IPS-15b (cell line): ENCODE results near the gene TRAF3.

Source experiments
- H3K27me3 ChIP-seq: one replicate; pipeline ENCODE4 v1.6.1; 2013; ENCODE audit warnings: low read length; ENCODE audit not compliant: control insufficient read depth, insufficient read depth
- H3K36me3 ChIP-seq: one replicate; pipeline ENCODE4 v1.6.1; 2013; ENCODE audit warnings: low read length; ENCODE audit not compliant: control insufficient read depth, insufficient read depth
- H3K4me1 ChIP-seq: one replicate; pipeline ENCODE4 v1.6.1; 2013; ENCODE audit warnings: mild to moderate bottlenecking, low read length; ENCODE audit not compliant: control insufficient read depth, insufficient read depth
- H3K4me3 ChIP-seq: one replicate; pipeline ENCODE4 v1.5.1; 2013; ENCODE audit warnings: low read depth, low read length
- H3K9ac ChIP-seq: one replicate; pipeline ENCODE4 v1.6.1; 2013; ENCODE audit warnings: low read depth, mild to moderate bottlenecking, low read length
- H3K9me3 ChIP-seq: one replicate; pipeline ENCODE4 v1.6.1; 2013; ENCODE audit warnings: mild to moderate bottlenecking, low read length; ENCODE audit not compliant: control insufficient read depth, insufficient read depth

TRAF3 gene

GRCh38 chr14:102941419-102942011 lies 164.3 kb downstream of the TRAF3 start:
- peaks cover 65% of the 10 kb centered on the region for H3K36me3 ChIP-seq
- H3K9ac ChIP-seq: no peak overlapping the region
- no peaks in the 10 kb centered on the region for H3K9me3 ChIP-seq
- no peaks in the 10 kb centered on the region for H3K4me1 ChIP-seq
- H3K4me3 ChIP-seq: no peak overlapping the region
- no peaks in the 10 kb centered on the region for H3K27me3 ChIP-seq

- H3K36me3 ChIP-seq: peaks cover 71% of the 10 kb centered on the region
- H3K9ac ChIP-seq: no peak overlapping the region
- no peak overlapping the region for H3K4me3 ChIP-seq
- no peaks in the 10 kb centered on the region for H3K27me3 ChIP-seq
- no peaks in the 10 kb centered on the region for H3K4me1 ChIP-seq
- no peaks in the 10 kb centered on the region for H3K9me3 ChIP-seq
Observed at GRCh38 chr14:102942069-102942468, 164.8 kb downstream of the TRAF3 start.

DNA sequence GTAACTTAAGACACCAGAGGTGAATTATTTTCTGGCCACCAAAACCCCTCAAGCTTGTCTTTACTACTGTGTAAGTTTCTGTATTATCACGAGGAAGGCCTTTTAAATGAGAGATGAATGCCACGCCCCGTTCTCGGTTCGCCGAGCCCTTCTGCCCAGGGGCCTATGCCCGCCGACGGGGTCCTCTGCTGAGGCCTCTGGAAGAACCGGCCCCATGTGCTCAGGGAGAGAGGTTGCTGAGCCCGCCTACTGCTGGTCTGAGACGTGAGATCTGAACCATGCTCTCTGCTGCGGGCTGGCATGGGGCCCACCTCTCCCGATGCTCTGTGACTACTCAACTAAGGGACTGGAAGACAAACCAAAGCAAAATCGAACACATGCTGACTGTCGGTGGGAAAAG lies 166.2 kb downstream of the TRAF3 start:
- peaks cover 65% of the 10 kb centered on the region for H3K36me3 ChIP-seq
- no peak overlapping the region for H3K4me3 ChIP-seq
- H3K9ac ChIP-seq: no peak overlapping the region
- H3K9me3 ChIP-seq: no peaks in the 10 kb centered on the region
- no peaks in the 10 kb centered on the region for H3K27me3 ChIP-seq
- no peaks in the 10 kb centered on the region for H3K4me1 ChIP-seq

DNA sequence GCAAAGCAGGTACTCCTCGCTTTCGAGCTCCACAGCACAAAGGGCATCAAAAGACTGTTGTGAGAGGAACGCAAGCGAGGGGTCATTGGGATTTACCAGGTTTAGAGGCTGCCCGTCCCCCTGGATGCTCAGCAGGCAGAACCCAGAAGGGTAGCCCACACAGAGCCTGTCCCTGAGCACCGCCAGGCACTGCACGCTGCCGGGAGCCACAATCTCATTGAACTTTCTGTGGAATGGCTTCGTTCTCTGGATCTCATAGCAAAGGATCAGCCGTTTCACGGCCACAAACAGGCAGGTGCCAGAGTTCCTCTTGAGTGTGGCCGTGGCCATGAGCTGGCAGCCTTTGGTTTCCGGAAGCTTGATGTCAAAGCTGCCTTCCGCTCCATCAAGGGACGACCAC lies 166.7 kb downstream of the TRAF3 start:
- no peaks in the 10 kb centered on the region for H3K9me3 ChIP-seq
- no peak overlapping the region for H3K9ac ChIP-seq
- no peaks in the 10 kb centered on the region for H3K4me1 ChIP-seq
- no peak overlapping the region for H3K4me3 ChIP-seq
- H3K36me3 ChIP-seq: peaks cover 70% of the 10 kb centered on the region
- no peaks in the 10 kb centered on the region for H3K27me3 ChIP-seq

DNA sequence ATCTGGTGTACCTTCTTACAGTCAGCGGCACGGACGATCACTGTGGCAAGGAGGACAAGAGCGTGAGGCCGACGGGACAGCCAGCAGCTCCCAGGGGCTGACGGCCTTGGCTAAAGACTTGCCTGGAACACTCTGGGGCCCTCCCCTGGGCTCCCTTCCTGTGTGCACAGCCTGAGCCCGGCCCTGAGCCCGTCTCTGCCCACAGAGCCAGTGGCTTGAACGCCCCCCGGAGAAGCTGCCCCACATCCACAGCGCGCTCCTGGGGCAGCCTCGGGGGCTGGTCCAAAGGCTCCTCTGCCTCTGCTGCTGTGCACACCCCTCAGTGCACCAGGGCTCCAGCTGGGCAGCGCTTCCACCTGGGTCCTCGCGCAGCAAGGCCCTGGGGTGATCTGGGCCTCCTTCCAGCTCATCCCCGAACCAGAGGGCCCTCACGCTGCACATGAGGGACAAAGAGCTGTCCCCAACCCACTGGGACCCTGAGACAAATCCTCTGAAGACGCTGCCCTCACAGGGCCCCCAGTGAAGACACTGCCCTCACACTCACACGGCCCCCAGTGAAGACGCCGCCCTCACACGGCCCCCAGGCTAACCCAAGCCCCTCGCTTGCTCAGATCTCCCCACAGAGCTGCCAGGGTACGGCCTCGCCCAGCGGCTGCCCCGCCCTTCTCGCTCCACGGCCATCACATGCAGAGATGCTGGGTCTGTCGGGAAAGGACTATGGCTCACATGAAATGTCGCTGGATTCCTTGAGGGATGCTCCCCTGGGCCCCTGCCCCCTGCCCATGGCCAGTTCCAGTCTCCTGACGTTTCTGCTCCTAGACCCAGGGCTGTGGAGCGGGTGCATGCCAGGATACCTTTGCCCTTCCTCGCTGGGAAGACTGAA lies 167.4 kb downstream of the TRAF3 start:
- Histone ChIP-seq H3K36me3 (peaks cover 70% of the 10 kb centered on the region), H3K4me1 (no peaks in the 10 kb centered on the region), H3K9me3 (no peaks in the 10 kb centered on the region), H3K9ac (no peak overlapping the region), H3K27me3 (no peaks in the 10 kb centered on the region), H3K4me3 (no peak overlapping the region)

DNA sequence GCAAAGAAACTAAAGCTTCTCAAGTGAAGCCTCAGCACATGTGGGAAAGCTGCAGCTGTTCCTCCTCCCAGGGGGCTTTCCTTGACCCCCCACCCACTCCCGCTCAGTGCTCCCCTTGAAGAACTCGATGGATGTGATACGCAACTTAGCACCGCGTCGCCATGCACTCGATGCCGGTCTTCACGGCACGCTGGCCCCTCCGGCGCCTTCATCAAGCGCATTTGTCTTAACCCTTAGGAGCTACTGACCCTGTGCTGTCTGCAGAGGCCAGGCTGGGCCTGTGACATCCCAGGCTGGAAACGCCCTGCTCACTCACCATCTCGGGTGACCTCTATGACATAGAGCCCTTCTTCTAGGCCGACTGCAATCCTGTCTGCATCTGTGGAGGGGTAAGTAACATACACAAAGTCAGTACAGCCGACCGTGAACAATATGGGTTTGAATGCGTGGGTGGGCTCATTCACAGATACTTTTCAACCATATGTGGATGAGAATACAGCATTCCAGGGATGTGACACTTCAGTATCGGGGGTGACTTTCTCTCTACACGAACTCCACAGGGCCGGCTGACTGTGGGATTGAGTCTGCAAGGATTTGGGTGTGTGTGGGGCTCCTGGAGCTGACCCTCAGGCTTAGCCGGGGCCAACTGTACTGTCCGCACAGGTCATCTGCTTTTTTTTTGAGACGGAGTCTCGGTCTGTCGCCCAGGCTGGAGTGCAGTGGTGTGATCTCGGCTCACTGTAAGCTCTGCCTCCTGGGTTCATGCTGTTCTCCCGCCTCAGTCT lies 168.3 kb downstream of the TRAF3 start:
- Histone ChIP-seq H3K27me3 (no peaks in the 10 kb centered on the region), H3K9ac (no peak overlapping the region), H3K4me1 (no peaks in the 10 kb centered on the region), H3K36me3 (peaks cover 72% of the 10 kb centered on the region), H3K4me3 (no peak overlapping the region), H3K9me3 (no peaks in the 10 kb centered on the region)

DNA sequence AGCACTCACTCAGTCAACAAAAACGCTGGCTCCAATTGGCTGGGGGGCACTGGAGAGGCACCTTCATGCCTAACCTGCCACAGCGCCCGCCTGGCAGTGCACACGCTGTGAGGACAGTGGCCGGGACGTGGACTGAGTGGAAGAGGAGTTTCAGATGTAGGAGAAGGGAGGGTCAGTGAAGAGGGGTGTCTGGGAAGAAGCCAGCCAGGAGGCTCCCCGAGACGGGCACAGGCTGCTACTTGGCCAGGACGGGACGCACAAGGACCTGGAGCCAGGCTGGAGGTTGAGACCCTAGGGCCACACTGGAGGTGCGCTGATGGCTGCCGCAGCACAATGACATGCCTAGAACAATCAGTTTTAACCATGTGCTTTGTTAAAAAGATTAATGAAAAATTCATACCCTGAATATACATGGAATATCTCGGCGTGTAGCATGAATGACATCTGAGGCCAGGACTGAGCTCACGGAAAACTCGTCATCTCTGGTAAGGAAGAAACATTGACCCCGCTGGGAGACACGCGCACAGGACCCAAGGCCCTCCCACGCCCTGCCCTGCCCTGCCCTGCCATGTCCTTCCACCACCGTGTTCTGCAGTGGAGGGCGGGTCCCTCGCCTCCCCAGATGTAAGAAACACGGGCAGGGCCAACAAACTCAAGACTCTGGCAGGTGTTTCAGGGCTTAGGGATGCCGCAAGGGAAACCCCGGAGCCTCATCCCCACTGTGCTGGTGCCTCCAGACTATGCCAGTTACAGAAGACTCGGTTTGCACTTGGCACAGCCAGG lies 170.3 kb downstream of the TRAF3 start:
- Histone ChIP-seq H3K27me3 (no peaks in the 10 kb centered on the region), H3K36me3 (peaks cover 71% of the 10 kb centered on the region), H3K4me1 (no peaks in the 10 kb centered on the region), H3K9ac (no peak overlapping the region), H3K9me3 (no peaks in the 10 kb centered on the region), H3K4me3 (no peak overlapping the region)

- no peak overlapping the region for H3K4me3 ChIP-seq
- no peak overlapping the region for H3K9ac ChIP-seq
- peaks cover 78% of the 10 kb centered on the region for H3K36me3 ChIP-seq
- no peaks in the 10 kb centered on the region for H3K9me3 ChIP-seq
- H3K4me1 ChIP-seq: no peaks in the 10 kb centered on the region
- no peaks in the 10 kb centered on the region for H3K27me3 ChIP-seq
Observed at GRCh38 chr14:102948698-102949061, 171.4 kb downstream of the TRAF3 start.

- peaks cover 76% of the 10 kb centered on the region for H3K36me3 ChIP-seq
- H3K4me3 ChIP-seq: no peak overlapping the region
- H3K9ac ChIP-seq: no peak overlapping the region
- H3K27me3 ChIP-seq: no peaks in the 10 kb centered on the region
- no peaks in the 10 kb centered on the region for H3K9me3 ChIP-seq
- no peaks in the 10 kb centered on the region for H3K4me1 ChIP-seq
Observed at GRCh38 chr14:102949062-102949800, 172.0 kb downstream of the TRAF3 start.

DNA sequence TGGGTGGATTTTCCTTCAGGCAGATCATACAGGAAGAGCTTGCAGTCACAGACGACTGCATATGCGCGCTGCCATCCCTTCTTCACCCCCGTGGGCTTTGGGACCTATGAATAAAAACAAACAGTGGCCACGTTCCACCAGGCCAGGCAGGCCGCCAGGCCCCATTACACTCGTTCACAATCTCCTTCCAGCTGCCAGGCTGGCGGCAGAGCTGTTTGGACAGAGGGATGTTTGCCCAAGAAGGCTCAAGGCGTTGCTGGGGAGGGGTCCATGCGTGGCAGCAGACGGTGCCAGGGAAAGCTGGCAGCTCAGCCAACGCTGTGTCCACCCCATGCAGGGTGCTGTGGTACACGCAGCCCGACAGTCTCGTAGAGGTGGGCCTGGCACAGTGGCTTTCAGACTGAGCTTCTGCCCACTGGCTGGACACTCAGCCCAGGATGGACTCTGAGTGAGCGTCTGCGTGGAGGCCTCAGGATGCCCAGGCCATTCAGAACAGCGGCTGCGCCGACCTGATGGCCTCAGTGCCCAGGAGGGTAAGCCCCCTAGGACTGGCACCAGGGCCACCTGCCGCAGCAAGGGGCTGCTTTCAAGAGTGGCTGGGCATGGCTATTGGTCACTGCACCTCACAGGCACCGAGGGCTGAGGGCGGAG lies 172.7 kb downstream of the TRAF3 start:
- Histone ChIP-seq H3K9ac (no peak overlapping the region), H3K4me3 (no peak overlapping the region)

More for the DNA sequence above, 172.7 kb downstream of the TRAF3 start:
- H3K4me1 ChIP-seq: no peaks in the 10 kb centered on the region
- H3K27me3 ChIP-seq: no peaks in the 10 kb centered on the region
- peaks cover 74% of the 10 kb centered on the region for H3K36me3 ChIP-seq
- H3K9me3 ChIP-seq: no peaks in the 10 kb centered on the region
